Ecto neural progenitor cell (in vitro differentiated cells): Measurements from ENCODE around the gene ADCY5.
A peak's percentile ranks its signal among the peaks of the same experiment; 100 is the strongest.

Source experiments
- DNase-seq: peaks from one replicate; pipeline ENCODE4 v3.0.0-alpha.2; 2018; ENCODE audit warnings: low spot score

The ADCY5 gene

DNA sequence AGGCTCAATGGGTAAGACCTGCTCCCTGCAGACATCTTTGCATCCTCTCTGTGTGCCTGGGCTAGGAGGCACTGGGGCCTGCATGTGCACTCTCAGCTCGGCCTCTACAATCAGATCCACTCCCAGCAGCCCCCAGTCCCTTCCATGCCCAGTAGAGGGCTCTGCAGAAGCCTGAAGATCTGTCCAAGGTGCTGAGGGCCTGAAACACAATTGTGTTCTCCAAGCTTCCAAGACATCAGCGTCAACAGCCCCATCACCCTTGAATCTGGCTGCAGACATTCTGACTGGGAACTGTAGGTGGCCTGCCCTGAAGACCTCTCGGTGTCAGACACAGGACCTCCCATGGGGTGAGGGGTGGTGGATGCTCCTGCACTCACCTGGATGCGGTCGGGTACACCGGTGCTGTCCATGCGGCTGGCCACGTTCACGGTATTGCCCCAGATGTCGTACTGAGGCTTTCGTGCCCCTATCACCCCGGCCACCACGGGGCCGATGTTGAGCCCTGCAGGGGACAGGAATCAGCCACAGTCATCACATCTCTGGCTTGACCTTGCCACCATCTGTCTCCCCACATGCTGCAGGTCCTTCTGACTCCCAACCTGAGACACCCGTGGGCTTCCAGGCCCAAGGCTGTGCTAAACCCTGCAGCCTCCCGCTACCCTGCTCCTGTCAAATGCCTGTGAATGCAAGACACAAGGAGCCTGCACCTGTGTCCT is 162.4 kb downstream of the ADCY5 start:
- peak; percentile 81 for DNase-seq

- no peak for DNase-seq
Measured at GRCh38 chr3:123285931-123286307, 163.0 kb downstream of the ADCY5 start.

DNA sequence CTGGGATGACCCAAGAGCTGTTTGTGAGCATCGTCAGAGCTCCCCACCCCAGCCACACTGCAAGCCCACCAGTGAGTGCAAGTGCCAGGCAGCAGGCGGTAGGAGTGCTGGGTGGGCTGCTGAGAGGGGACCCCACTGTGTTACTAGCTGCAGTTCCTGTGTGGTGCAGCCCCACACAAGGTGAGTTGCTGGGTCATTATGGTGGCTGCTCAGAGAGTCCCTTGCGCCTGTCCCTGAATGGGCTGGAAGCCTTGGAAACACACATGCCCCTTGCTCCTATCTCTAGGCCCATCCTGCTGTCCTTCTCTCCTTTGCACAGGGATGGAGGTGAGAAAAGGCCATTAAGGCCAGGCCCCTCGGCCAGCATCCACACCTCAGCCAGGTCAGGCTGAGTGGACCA is 163.4 kb downstream of the ADCY5 start:
- peak; percentile 29 for DNase-seq

DNA sequence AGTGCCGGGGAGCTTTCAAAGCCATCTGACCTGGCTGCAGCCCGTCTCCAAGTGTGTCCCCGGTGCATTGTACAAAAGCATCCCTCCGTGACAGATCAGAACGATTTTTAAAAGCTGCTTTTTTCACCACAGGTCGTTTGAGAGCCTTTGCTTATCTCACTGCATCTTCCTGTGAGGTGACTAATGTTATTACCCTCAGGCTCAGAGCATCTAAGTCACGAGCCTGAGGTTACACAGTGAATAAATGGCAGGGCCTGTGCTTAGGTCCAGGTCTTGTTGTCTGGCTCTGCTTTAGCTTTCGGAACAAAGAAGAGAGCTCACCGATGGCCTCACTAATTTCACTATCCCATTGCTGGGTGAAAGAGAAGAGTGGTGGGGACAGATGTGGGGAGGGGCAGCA is 163.8 kb downstream of the ADCY5 start:
- no peak for DNase-seq

DNA sequence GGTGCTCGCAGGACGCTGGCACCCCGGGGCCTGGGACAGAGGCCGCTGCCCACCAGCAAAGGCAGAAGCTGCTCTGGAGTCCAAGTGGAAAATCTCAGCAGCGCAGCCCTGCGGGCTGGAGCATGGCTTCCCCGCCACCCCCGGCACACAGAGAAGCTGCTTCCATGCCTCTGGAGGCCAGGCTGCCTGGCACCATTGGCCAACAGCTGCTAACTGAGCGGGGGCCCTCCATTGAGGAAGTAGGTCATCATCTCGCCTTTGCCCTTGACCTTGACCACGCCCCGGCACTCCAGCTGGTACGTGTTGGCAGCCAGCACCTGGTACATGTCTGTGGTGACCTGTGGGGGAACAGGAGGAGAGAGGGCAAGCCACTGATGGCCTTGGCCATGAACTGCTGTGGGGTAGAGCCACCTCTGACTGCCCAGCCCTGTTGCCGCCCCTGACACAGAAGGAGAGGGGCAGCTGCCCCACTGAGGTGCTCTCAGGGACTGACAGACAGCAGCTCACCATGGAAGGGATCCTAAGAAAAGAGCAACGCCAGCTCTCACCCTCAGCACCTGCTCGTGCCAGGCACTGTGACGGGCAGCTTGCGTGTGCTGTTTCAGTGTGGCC is 164.4 kb downstream of the ADCY5 start:
- no peak for DNase-seq

DNA sequence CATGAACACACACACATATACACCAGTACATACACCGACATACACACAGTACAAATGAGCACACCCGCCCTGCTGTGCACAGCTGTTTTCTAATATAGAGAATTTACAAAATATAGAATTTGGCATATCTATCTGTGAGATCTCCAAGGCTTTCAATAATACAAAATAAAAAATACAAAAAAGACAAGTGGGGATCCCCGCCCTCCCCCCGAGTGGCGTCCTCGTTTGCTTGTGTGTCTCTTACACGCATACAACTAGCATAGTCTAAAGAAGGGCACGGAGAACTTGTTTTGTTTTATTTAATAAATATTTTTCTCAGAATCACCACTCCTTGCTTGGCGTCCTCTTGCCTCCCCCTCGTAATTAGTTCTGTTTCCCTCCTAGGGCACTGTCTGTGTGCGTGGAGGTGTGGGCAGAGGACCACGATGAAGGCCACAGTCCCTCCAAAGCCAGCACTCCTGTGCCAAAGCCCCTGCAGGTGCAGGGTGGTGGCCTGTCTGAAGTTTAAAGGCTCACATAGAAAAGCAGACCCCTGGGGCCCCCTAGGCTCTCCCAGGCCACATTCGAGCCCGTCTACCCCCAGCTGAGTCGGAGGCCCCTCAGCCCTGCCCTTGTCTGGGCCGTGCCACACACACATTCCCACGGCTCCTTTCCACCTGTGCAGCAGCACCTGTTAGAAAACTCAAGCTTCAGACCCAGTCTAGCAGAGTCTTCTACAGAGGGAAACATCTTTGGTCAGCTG is 165.1 kb downstream of the ADCY5 start:
- no peak for DNase-seq

DNA sequence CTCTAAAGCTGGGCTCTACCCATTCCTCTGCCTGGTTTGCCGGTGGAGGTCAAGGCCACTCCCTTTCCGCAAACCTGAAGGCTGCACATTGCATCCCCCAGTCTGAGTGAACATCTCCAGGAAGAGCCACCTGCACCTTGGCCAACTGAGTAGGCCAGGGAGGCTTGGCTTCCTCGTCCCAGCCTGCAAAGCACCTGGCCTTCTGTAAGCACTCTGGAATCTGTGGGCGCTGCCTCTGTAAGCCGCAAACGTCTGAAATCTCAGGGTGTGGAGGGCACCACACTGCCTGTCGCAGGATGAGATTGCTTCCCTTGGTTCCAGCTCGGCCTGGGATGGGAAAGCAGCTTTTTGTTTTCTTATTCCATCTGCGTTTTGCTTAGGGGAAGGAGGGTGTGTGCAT is 165.8 kb downstream of the ADCY5 start:
- DNase-seq = no peak

GRCh38 chr3:123282461-123282860 is 166.4 kb downstream of the ADCY5 start:
- no peak for DNase-seq

DNA sequence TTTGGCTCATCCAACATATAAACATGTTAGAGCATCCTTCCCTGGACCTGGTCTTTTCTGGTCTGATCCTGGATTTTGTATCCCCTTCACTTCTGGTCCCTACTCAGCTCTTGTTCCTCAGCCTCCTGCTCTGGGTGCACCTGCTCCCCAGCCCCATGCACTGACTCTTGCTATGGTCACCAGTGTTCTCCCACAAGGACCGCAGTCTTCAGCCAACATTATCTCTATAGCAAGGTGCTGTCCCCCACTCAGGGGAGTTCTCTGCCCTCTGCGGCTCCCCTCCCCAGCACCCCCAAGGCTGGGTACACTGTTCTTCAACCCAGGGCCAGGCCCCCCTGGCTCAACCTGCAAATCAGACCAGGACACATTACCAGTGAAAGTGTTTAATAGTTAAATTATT is 167.0 kb downstream of the ADCY5 start:
- DNase-seq = no peak

GRCh38 chr3:123281406-123281805 is 167.5 kb downstream of the ADCY5 start:
- DNase-seq = no peak

DNA sequence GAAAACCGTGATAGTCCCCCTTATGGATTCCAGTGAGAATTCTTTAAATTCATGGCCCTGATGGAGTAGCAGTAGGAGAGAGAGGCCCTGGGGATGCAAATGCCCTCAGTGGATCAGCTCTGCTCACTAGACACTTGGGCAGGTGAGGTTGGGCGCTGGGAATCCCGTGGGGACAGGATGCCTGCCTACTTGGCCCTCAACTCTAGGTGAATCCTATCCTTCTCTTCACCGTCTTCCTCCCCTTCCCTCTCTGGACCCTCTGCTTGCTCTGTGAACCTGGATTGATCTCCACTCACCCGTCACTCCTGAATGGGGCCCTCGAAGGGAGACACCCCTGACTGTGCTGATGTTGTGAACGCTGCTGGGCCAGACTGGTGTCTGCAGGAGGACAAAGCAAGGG is 169.8 kb downstream of the ADCY5 start:
- DNase-seq = no peak

GRCh38 chr3:123278446-123278845 is 170.4 kb downstream of the ADCY5 start:
- DNase-seq = no peak

DNA sequence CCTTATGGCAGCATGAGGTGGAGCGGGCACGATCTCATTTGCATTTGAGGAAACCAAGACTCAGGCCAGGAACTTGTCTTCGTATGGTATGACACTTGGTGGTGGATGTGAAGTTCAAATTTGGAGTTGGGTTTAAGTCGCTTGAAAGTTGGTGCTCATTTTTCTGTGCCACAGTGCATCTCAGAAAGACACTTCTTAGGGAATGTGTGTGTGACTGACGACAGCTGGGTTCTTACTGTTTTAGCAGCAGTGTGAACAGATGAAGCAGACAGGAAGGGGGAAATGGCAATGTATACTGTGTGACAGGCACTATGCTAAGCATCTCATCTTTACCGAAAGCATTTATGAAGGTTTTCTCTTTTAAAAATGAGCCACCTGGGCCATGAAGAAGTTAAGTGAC is 171.8 kb downstream of the ADCY5 start:
- DNase-seq = no peak

DNA sequence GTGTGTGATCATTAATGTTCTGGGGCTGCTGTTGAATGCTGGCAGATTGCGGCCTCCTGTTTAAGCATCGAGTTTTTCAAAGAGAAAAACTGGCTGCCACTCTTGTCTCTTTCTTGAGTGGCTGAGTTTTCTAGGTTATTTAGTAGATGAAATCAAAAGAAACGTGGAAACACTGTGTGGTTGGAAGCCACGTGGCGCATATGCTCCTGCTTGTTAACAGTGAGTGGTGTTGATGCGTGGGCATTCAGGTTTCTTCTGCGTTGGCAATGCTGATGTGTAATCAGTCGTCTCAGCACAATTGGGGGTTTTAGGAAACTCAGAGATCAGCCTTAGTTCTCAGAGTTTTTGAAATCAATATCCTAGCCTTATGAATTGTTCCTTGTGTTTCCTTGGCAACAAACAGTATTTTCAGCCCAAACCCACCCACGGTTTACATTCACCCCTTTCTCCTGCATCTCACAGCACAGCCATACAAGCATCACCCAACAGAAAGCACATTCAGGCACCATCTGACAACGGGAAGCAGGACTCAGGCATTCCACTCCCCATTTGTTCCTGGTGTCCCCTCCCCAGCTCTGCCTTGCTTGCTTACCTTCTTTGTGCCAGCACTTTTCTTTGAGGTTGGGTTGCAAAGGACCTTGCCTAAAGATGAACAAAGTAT is 172.4 kb downstream of the ADCY5 start:
- no peak for DNase-seq

GRCh38 chr3:123275691-123276090 is 173.2 kb downstream of the ADCY5 start:
- no peak for DNase-seq

DNA sequence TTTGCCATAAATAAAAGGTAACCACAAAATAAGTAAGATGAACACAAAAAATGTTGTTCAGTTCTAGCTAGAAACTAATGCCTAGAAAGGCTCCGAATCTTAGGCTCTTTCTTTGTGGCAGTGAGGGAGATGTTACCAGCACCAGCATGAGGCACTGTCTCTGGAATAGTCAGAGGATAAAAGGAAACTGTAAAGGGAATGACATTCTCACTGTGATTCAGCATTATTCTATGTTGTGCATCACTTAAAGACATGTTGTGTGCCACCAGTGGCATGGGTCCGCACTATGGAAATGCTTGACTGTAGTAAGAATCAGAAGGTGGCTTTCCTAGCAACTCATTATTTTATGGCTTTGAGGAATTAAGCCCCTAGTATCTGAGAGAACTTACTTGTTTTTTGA is 176.3 kb downstream of the ADCY5 start:
- no peak for DNase-seq

- DNase-seq = no peak
Measured at GRCh38 chr3:123271466-123272159, 177.3 kb downstream of the ADCY5 start.

DNA sequence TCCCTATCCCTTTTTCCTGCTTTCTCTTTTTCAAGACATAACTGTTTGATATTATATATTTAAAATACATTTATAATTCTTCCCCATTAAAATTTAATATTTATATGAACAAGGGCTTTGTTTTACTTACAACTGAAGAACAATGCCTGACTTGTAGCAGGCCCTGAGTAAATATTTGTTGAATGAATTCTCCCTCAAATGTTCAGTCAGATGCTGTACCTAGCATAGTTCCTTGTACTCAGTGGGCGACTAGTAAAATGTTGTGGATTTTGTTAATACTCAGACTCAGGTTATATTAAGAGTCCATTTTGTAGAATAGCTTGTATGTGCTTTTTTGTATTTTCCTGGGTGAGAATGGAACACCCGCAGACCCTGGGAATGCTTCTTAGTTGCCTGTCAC is 178.1 kb downstream of the ADCY5 start:
- no peak for DNase-seq

DNA sequence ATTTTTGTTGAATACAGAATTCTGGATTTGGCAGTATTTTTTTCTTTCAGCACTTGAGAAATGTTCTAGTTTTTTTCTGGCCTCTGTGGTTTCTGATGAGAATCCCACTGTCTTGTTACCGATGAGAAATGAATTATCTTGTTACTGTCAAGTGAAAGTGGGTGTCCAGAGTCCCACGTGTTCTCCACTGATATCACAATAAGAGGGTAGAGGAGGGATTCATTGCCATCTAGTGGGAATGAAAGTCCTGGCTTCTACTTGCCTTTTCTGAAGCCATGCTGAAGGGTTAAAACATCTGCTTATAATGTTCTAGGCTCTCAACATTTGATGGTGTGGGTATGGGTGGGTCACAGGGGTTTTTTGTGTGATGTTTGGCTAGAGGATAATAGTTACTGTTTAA is 181.1 kb downstream of the ADCY5 start:
- no peak for DNase-seq

- no peak for DNase-seq
Measured at GRCh38 chr3:123263941-123264340, 184.9 kb downstream of the ADCY5 start.

DNA sequence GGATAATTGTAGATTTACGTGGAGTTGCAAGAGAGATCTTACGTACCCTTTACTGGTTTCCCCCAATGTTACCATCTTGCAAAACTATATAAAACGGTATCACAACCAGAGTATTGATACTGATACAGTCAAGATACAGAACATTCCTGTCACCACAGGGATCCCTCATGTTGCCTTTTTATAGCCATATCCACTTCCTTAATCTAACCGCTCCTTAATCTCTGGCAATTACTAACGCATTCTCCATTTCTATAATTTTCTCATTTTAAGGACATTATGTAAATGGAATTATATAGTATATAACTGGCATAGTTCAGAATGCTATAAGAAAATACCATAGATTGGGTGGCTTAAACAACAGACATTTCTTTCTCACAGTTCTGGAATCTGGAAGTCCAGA is 186.0 kb downstream of the ADCY5 start:
- no peak for DNase-seq

DNA sequence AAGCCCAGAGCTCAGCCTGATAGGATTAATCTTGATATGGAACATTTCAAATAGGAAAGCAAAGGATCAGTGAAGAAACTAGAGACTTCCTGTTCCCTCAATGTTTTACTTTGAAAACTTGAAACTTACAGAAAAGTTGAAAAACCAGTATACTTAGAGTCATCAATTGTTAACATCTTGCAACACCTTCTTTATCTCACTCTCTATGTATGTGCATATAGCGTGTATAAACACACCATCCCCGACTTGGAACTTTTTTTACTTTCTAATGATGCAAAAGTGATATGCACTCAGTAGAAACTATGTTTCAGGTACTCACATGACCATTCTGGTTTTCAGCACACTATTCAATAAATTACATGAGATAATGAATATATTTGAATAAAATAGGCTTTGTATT is 186.7 kb downstream of the ADCY5 start:
- no peak for DNase-seq
